Epithelial cell of esophagus (primary cell): ENCODE results near the gene SLC7A7.

Experiments used
- DNase-seq: peaks from one replicate; pipeline ENCODE4 v3.0.0; 2010; ENCODE audit warnings: low read depth
- H3K4me3 ChIP-seq: 2 replicates; pipeline ENCODE4 v1.5.1; 2011; ENCODE audit warnings: mild to moderate bottlenecking, low read length, control low read depth
- CTCF ChIP-seq: IDR thresholded peaks from 2 replicates; pipeline ENCODE4 v1.5.1; 2011; ENCODE audit warnings: low read depth, mild to moderate bottlenecking, low read length, control low read depth, inconsistent platforms; ENCODE audit not compliant: insufficient read depth; ENCODE audit errors: missing control alignments

The SLC7A7 gene

GRCh38 chr14:22773162-22774010 lies 41.8 kb downstream of the SLC7A7 start:
- DNase-seq, result no peak
- TF ChIP-seq CTCF, result no peak

GRCh38 chr14:22772725-22773124 lies 42.5 kb downstream of the SLC7A7 start:
- no peak for DNase-seq

More at GRCh38 chr14:22773162-22774010, 41.8 kb downstream of the SLC7A7 start:
- H3K4me3 ChIP-seq, result no peak overlapping the region

GRCh38 chr14:22770481-22771187 lies 44.6 kb downstream of the SLC7A7 start:
- DNase-seq, result no peak
- no peak overlapping the region for H3K4me3 ChIP-seq
- TF ChIP-seq CTCF, result no peak

More at GRCh38 chr14:22772725-22773124, 42.5 kb downstream of the SLC7A7 start:
- H3K4me3 ChIP-seq, result no peak overlapping the region
- no peak for TF ChIP-seq CTCF

- H3K4me3 ChIP-seq, result no peak overlapping the region
- no peak for DNase-seq
- no peak for TF ChIP-seq CTCF
These were observed 45.9 kb downstream of the SLC7A7 start for GRCh38 chr14:22769369-22769768.

- no peak for TF ChIP-seq CTCF
- DNase-seq, result no peak
- H3K4me3 ChIP-seq, result no peak overlapping the region
These were observed 46.3 kb downstream of the SLC7A7 start for GRCh38 chr14:22768947-22769346.

- peak overlapping the region; percentile 100 for H3K4me3 ChIP-seq
- TF ChIP-seq CTCF, result no peak
- no peak for DNase-seq
These were observed 48.0 kb downstream of the SLC7A7 start for GRCh38 chr14:22767323-22767589.
